ENCODE data around the gene YRDC. TPM values are rescaled to one million over a fixed set of nuclear protein-coding genes. Genes with fewer than 3 reads are reported as not detected.

YRDC gene
- total RNA-seq, 1 donor from 2014 or later: 9.1 TPM

Other genes with a start within 250 kb of the YRDC start
- 62.1 TPM for gene GNL2, start 212.3 kb downstream of the YRDC start, total RNA-seq
- gene RSPO1, start 173.3 kb downstream of the YRDC start, total RNA-seq: 23.3 TPM
- gene CDCA8, start 115.7 kb downstream of the YRDC start, total RNA-seq: 2.2 TPM
- gene EPHA10, start 43.1 kb downstream of the YRDC start, total RNA-seq: 0.25 TPM
- 3.2 TPM for gene MANEAL, start 14.4 kb downstream of the YRDC start, total RNA-seq
- 51.8 TPM for gene C1orf122, start 418 bp downstream of the YRDC start, total RNA-seq
- 9.3 TPM for gene MTF1, start 51.4 kb upstream of the YRDC start, total RNA-seq
- gene INPP5B, start 138.8 kb upstream of the YRDC start, total RNA-seq: 31.2 TPM
- 50.3 TPM for gene SF3A3, start 181.8 kb upstream of the YRDC start, total RNA-seq
- 26.3 TPM for gene FHL3, start 197.3 kb upstream of the YRDC start, total RNA-seq
- gene UTP11, start 204.5 kb upstream of the YRDC start, total RNA-seq: 18.7 TPM
- not detected for gene POU3F1, start 238.6 kb upstream of the YRDC start, total RNA-seq